Activated CD4-positive, alpha-beta memory T cell treated with anti-CD3 and anti-CD28 coated beads, Interleukin-2, amount 10 ng/mL, durations not matched to agents 7 days and 5 days (primary cell): ENCODE measurements around the gene COL5A1. TPM values are rescaled to one million over a fixed set of nuclear protein-coding genes. Genes with fewer than 3 reads are reported as not detected.

Source experiments
- CTCF ChIA-PET: fragments of 350-600 bp; sonication (Branson Sonifier 250); formaldehyde crosslinking; loops from one replicate; lab custom pipeline; 2021; ENCODE audit warnings: antibody characterized with exemption, inconsistent platforms; lab: Charles Lee
- POLR2A ChIA-PET: fragments of 350-600 bp; sonication (Branson Sonifier 250); formaldehyde crosslinking; loops from one replicate; lab custom pipeline; 2021; ENCODE audit warnings: antibody characterized with exemption; lab: Charles Lee
- DNase-seq: peaks from one replicate; pipeline ENCODE4 v3.0.0-alpha.2; 2020
- H3K27ac Mint-ChIP-seq: one replicate; pipeline ENCODE4 v1.8.0; 2021; ENCODE audit warnings: mild to moderate bottlenecking, mixed read lengths
- H3K27me3 Mint-ChIP-seq: one replicate; pipeline ENCODE4 v1.8.0; 2021; ENCODE audit warnings: mixed read lengths
- H3K36me3 Mint-ChIP-seq: one replicate; pipeline ENCODE4 v1.8.0; 2021; ENCODE audit warnings: low read depth, mixed read lengths
- H3K4me1 Mint-ChIP-seq: one replicate; pipeline ENCODE4 v1.8.0; 2021; ENCODE audit warnings: mixed read lengths
- H3K4me3 Mint-ChIP-seq: one replicate; pipeline ENCODE4 v1.8.0; 2021; ENCODE audit warnings: mild to moderate bottlenecking, mixed read lengths
- H3K9me3 Mint-ChIP-seq: one replicate; pipeline ENCODE4 v1.8.0; 2021; ENCODE audit warnings: mixed read lengths
- total RNA-seq, 2 experiments: library from RNA; stranded (reverse); gene quantifications; one replicate each; pipeline ENCODE4 v1.2.3, GENCODE V29; 2021

COL5A1 gene
- total RNA-seq, 2 experiments from 2014 or later, result 0.10 to 0.13 TPM

- CTCF ChIA-PET, result no interaction called here
- no peaks in the 10 kb centered on the region for H3K9me3 Mint-ChIP-seq
- H3K27me3 Mint-ChIP-seq, result no peaks in the 10 kb centered on the region
- H3K27ac Mint-ChIP-seq, result no peak overlapping the region
- no peak for DNase-seq
- no peaks in the 10 kb centered on the region for H3K36me3 Mint-ChIP-seq
- no peaks in the 10 kb centered on the region for H3K4me1 Mint-ChIP-seq
- POLR2A ChIA-PET, result no interaction called here
- no peak overlapping the region for H3K4me3 Mint-ChIP-seq
These were observed 189.5 kb downstream of the COL5A1 start for GRCh38 chr9:134830926-134831720.

DNA sequence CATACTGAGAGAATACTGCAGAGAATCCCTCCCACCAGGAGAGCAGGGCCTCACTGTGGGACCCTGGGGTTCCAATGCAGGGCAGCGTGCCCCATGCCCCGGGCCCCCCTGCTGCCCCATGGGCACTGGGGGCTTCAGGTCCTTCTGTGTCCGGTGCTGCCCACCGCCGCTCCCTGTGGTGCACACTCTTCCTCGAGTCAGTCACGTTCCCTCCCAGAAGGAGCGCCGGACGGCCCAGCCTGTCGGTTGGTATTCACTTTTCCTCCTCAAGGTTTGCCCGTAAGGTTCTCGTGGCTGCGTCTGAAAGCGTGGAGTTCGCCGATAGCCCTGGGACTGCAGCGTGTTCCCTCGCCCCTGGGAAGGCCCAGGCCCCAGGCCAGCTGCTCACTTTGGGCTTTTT is 190.9 kb downstream of the COL5A1 start:
- Mint-ChIP-seq H3K27ac (no peak overlapping the region), H3K9me3 (no peaks in the 10 kb centered on the region), H3K4me3 (no peak overlapping the region), H3K36me3 (no peaks in the 10 kb centered on the region), H3K27me3 (no peaks in the 10 kb centered on the region), H3K4me1 (no peaks in the 10 kb centered on the region)
- no peak for DNase-seq
- ChIA-PET CTCF (no interaction called here), POLR2A (no interaction called here)

GRCh38 chr9:134833294-134833880 is 191.8 kb downstream of the COL5A1 start:
- no peaks in the 10 kb centered on the region for H3K9me3 Mint-ChIP-seq
- DNase-seq, result no peak
- no peak overlapping the region for H3K4me3 Mint-ChIP-seq
- no peaks in the 10 kb centered on the region for H3K4me1 Mint-ChIP-seq
- ChIA-PET POLR2A (no interaction called here), CTCF (no interaction called here)
- H3K27me3 Mint-ChIP-seq, result no peaks in the 10 kb centered on the region
- H3K36me3 Mint-ChIP-seq, result no peaks in the 10 kb centered on the region
- H3K27ac Mint-ChIP-seq, result no peak overlapping the region

- Mint-ChIP-seq H3K9me3 (no peaks in the 10 kb centered on the region), H3K27me3 (no peaks in the 10 kb centered on the region), H3K27ac (no peak overlapping the region), H3K4me1 (no peaks in the 10 kb centered on the region), H3K4me3 (no peak overlapping the region), H3K36me3 (no peaks in the 10 kb centered on the region)
- no peak for DNase-seq
- POLR2A ChIA-PET, result no interaction called here
- CTCF ChIA-PET, result no interaction called here
These were observed 192.8 kb downstream of the COL5A1 start for GRCh38 chr9:134834217-134834956.

DNA sequence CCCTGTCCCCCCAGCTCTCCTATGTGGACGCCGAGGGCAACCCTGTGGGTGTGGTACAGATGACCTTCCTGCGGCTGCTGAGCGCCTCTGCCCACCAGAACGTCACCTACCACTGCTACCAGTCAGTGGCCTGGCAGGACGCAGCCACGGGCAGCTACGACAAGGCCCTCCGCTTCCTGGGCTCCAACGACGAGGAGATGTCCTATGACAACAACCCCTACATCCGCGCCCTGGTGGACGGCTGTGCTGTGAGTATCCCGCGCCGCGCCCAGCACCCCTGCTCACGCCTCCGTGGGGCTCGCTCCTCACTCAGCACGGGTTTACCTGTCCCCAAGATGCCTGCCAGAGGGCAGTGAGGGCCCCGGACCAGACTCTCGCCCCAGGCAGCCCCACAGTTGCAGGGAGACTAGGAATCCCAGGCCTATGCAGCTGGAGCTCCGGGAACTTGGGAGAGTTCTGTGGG is 193.4 kb downstream of the COL5A1 start:
- Mint-ChIP-seq H3K27ac (no peak overlapping the region), H3K36me3 (no peaks in the 10 kb centered on the region), H3K4me1 (no peaks in the 10 kb centered on the region), H3K9me3 (no peaks in the 10 kb centered on the region), H3K4me3 (no peak overlapping the region), H3K27me3 (no peaks in the 10 kb centered on the region)
- POLR2A ChIA-PET, result no interaction called here
- no peak for DNase-seq
- CTCF ChIA-PET, result no interaction called here

GRCh38 chr9:134835448-134835847 is 193.8 kb downstream of the COL5A1 start:
- Mint-ChIP-seq H3K27ac (no peak overlapping the region), H3K9me3 (no peaks in the 10 kb centered on the region), H3K4me3 (no peak overlapping the region), H3K27me3 (no peaks in the 10 kb centered on the region), H3K36me3 (no peaks in the 10 kb centered on the region), H3K4me1 (no peaks in the 10 kb centered on the region)
- ChIA-PET POLR2A (no interaction called here), CTCF (no interaction called here)
- no peak for DNase-seq

- no peaks in the 10 kb centered on the region for H3K27me3 Mint-ChIP-seq
- H3K4me1 Mint-ChIP-seq, result no peaks in the 10 kb centered on the region
- H3K4me3 Mint-ChIP-seq, result no peak overlapping the region
- no peaks in the 10 kb centered on the region for H3K9me3 Mint-ChIP-seq
- no peaks in the 10 kb centered on the region for H3K36me3 Mint-ChIP-seq
- POLR2A ChIA-PET, result no interaction called here
- DNase-seq, result no peak
- H3K27ac Mint-ChIP-seq, result no peak overlapping the region
- CTCF ChIA-PET, result no interaction called here
These were observed 194.4 kb downstream of the COL5A1 start for GRCh38 chr9:134835987-134836386.

GRCh38 chr9:134836406-134836970 is 194.9 kb downstream of the COL5A1 start:
- no peaks in the 10 kb centered on the region for H3K9me3 Mint-ChIP-seq
- no peaks in the 10 kb centered on the region for H3K36me3 Mint-ChIP-seq
- no peaks in the 10 kb centered on the region for H3K4me1 Mint-ChIP-seq
- H3K27me3 Mint-ChIP-seq, result no peaks in the 10 kb centered on the region
- CTCF ChIA-PET, result no interaction called here
- H3K4me3 Mint-ChIP-seq, result no peak overlapping the region
- no peak for DNase-seq
- no peak overlapping the region for H3K27ac Mint-ChIP-seq
- POLR2A ChIA-PET, result no interaction called here

- H3K36me3 Mint-ChIP-seq, result no peaks in the 10 kb centered on the region
These were observed 195.9 kb downstream of the COL5A1 start for GRCh38 chr9:134837529-134837928.

DNA sequence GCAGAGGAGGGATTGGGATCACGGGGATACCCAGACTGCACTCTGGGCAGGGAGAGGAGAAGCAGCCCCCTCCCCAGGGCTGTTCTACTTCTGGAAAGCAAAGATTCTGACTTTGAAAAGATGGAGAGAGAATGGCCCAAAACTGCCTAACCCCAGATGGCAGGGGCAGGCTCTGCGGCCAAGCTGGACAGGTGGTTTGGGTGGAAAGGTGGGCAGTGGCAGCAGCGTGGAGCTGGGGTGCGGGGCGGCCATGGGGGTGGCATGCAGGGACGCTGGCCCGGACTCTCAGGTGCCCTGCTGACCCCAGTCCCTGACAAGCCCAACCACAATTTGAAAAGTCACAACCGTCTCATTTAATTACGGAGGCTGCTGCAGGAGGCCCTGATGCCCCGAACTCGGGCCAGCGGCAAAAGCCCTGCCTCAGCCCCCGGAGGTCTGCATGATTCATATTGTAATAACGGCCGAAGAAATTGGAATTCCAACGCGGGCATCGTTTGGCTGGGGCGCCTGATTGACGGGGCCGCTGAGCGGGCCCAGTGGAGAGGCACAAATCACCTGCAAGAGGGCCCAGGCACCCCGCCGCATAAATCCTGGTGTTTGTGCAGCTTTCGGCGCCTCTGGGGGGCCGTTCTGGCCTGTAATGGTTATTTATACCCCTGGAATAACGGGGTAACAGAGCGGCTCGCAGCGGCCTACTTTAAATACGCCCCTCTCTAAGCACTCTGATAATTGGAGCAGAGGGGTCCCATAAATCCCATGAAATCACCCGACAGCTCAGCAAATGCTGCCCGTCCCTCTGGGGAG is 197.2 kb downstream of the COL5A1 start:
- no peaks in the 10 kb centered on the region for H3K36me3 Mint-ChIP-seq
- ChIA-PET POLR2A (no interaction called here), CTCF (no interaction called here)
- no peak overlapping the region for H3K27ac Mint-ChIP-seq
- no peak overlapping the region for H3K4me3 Mint-ChIP-seq
- H3K4me1 Mint-ChIP-seq, result no peaks in the 10 kb centered on the region
- H3K27me3 Mint-ChIP-seq, result no peaks in the 10 kb centered on the region
- H3K9me3 Mint-ChIP-seq, result no peaks in the 10 kb centered on the region
- DNase-seq, result no peak

More at GRCh38 chr9:134837529-134837928, 195.9 kb downstream of the COL5A1 start:
- ChIA-PET CTCF (no interaction called here), POLR2A (no interaction called here)
- Mint-ChIP-seq H3K27ac (no peak overlapping the region), H3K27me3 (no peaks in the 10 kb centered on the region), H3K4me3 (no peak overlapping the region), H3K4me1 (no peaks in the 10 kb centered on the region), H3K9me3 (no peaks in the 10 kb centered on the region)
- DNase-seq, result no peak

GRCh38 chr9:134839455-134840125 is 198.0 kb downstream of the COL5A1 start:
- Mint-ChIP-seq H3K9me3 (no peaks in the 10 kb centered on the region), H3K27ac (no peak overlapping the region), H3K4me3 (no peak overlapping the region), H3K27me3 (no peaks in the 10 kb centered on the region), H3K4me1 (no peaks in the 10 kb centered on the region), H3K36me3 (no peaks in the 10 kb centered on the region)
- ChIA-PET POLR2A (no interaction called here), CTCF (no interaction called here)
- no peak for DNase-seq

DNA sequence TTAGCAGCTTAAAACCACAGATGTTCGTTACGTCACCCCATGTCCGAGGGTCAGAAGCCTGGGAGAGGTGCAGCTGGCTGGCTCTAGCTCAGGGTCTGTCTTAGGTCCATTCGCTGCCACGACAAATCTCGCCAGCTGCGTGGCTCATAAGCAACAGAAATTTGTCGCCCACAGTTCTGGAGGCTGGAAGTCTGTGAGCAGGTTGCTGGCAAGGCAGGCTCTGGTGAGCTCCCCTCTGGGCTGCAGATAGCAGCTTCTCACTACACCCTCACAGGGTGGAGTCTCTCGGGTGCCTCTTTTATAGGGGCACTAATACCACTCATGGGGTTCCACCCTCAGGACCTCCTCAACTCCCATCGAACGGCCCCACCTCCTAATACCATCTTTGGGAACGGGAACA is 198.9 kb downstream of the COL5A1 start:
- DNase-seq, result no peak
- CTCF ChIA-PET, result no interaction called here
- Mint-ChIP-seq H3K36me3 (no peaks in the 10 kb centered on the region), H3K27ac (no peak overlapping the region), H3K4me3 (no peak overlapping the region), H3K27me3 (no peaks in the 10 kb centered on the region), H3K9me3 (no peaks in the 10 kb centered on the region), H3K4me1 (no peaks in the 10 kb centered on the region)
- POLR2A ChIA-PET, result no interaction called here
